Endothelial cell of umbilical vein (primary cell): ENCODE data around the gene NRDE2. TPM values are rescaled to one million over a fixed set of nuclear protein-coding genes. Genes with fewer than 3 reads are reported as not detected.

Experiments used
- BruUV-seq: library from RNA; stranded (reverse); fragments of 400-500 nt; replicated peaks from 2 replicates; lab custom pipeline; 2021; lab: Mats Ljungman, UMichigan
- CTCF ChIA-PET: fragments of 300-600, 350-600 bp; sonication (Branson Sonifier 250); formaldehyde crosslinking; loops from one replicate; lab custom pipeline; 2021; ENCODE audit warnings: antibody characterized with exemption, inconsistent platforms; lab: Charles Lee
- POLR2A ChIA-PET: fragments of 300-600, 350-600 bp; sonication (Branson Sonifier 250); formaldehyde crosslinking; loops from one replicate; lab custom pipeline; 2021; ENCODE audit warnings: antibody characterized with exemption, inconsistent platforms; lab: Charles Lee
- DNase-seq: peaks from one replicate; pipeline ENCODE4 v3.0.0-alpha.2; 2011; ENCODE audit warnings: low read depth, low spot score
- FAIRE-seq: peaks from 2 replicates; lab custom pipeline; 2011; peaks lifted over from hg19 to GRCh38; lab: Jason Lieb, UNC
- H2AFZ ChIP-seq: 2 replicates; pipeline ENCODE4 v1.6.0; 2012; ENCODE audit warnings: low read depth, low read length, control low read depth, inconsistent platforms
- H3K27ac ChIP-seq: 2 replicates; pipeline ENCODE4 v1.5.1; 2011; ENCODE audit warnings: low read depth, mild to moderate bottlenecking, control low read depth, low read length, moderate library complexity; ENCODE audit not compliant: insufficient read depth
- H3K27me3 ChIP-seq, 2 experiments: 2 replicates each; pipeline versions ENCODE4 v1.6.0 to v1.6.1; 2011; ENCODE audit warnings: low read length in 2 of 2, mixed read lengths in 1 of 2; ENCODE audit not compliant: control insufficient read depth in 2 of 2, insufficient read depth in 2 of 2
- H3K36me3 ChIP-seq, 2 experiments: 2 replicates in 1 of 2; 3 replicates in 1 of 2; pipeline ENCODE4 v1.5.1; 2011; ENCODE audit warnings: low read length in 2 of 2, mild to moderate bottlenecking in 1 of 2, moderate library complexity in 1 of 2; ENCODE audit not compliant: control insufficient read depth in 2 of 2, insufficient read depth in 2 of 2; ENCODE audit errors: extremely low read depth in 1 of 2
- H3K4me1 ChIP-seq: 3 replicates; pipeline ENCODE4 v1.5.1; 2011; ENCODE audit warnings: mild to moderate bottlenecking, low read length; ENCODE audit not compliant: control insufficient read depth, insufficient read depth; ENCODE audit errors: extremely low read depth
- H3K4me2 ChIP-seq: 2 replicates; pipeline ENCODE4 v1.6.1; 2011; ENCODE audit warnings: low read length, control low read depth, mixed read lengths; ENCODE audit not compliant: insufficient read depth
- H3K4me3 ChIP-seq, 3 experiments: fragments of 200-600 bp in 1 of 3; sonication (generic), shearing (Covaris generic) in 1 of 3; replicated peaks in 1 of 3; 2 replicates each; pipeline ENCODE4 v1.5.1; 2011 to 2016; ENCODE audit warnings: control low read depth in 3 of 3, low read length in 3 of 3, mild to moderate bottlenecking in 2 of 3, inconsistent platforms in 1 of 3, low read depth in 1 of 3, moderate library complexity in 1 of 3; ENCODE audit not compliant: insufficient read depth in 1 of 3
- H3K79me2 ChIP-seq: 2 replicates; pipeline ENCODE4 v1.6.0; 2012; ENCODE audit warnings: low read length, inconsistent platforms; ENCODE audit not compliant: control insufficient read depth, insufficient read depth
- H3K9ac ChIP-seq: replicated peaks from 2 replicates; pipeline ENCODE3; 2011; ENCODE audit warnings: low read length, control low read depth; ENCODE audit not compliant: insufficient read depth; ENCODE audit errors: extremely low read depth
- H3K9me1 ChIP-seq: replicated peaks from 3 replicates; pipeline ENCODE4 v1.6.0; 2011; ENCODE audit warnings: mild to moderate bottlenecking, low read length; ENCODE audit not compliant: control insufficient read depth, insufficient read depth; ENCODE audit errors: extremely low read depth
- H3K9me3 ChIP-seq: replicated peaks from 2 replicates; pipeline ENCODE4 v1.5.1; 2012; ENCODE audit warnings: low read length, inconsistent platforms; ENCODE audit not compliant: control insufficient read depth, insufficient read depth
- H4K20me1 ChIP-seq: replicated peaks from 2 replicates; pipeline ENCODE3; 2011; ENCODE audit warnings: mild to moderate bottlenecking, low read length; ENCODE audit not compliant: control insufficient read depth, insufficient read depth; ENCODE audit errors: extremely low read depth
- EZH2 ChIP-seq: IDR thresholded peaks from 2 replicates; pipeline ENCODE4 v1.6.1; 2012; ENCODE audit warnings: borderline replicate concordance, low read depth, mild to moderate bottlenecking, moderate library complexity, low read length, inconsistent platforms; ENCODE audit not compliant: severe bottlenecking
- FOS ChIP-seq: IDR thresholded peaks from 2 replicates; pipeline ENCODE4 v1.6.1; 2011; ENCODE audit warnings: mild to moderate bottlenecking, low read length, moderate library complexity, borderline replicate concordance; ENCODE audit not compliant: insufficient read depth
- GATA2 ChIP-seq: IDR thresholded peaks from 2 replicates; pipeline ENCODE4 v1.7.0; 2011; ENCODE audit warnings: low read depth, mild to moderate bottlenecking, moderate library complexity, mixed read lengths, low read length; ENCODE audit not compliant: insufficient read length, insufficient read depth
- JUN ChIP-seq: IDR thresholded peaks from 2 replicates; pipeline ENCODE4 v1.6.1; 2011; ENCODE audit warnings: borderline replicate concordance, low read depth; ENCODE audit not compliant: insufficient read length, insufficient read depth
- MYC ChIP-seq: IDR thresholded peaks from one replicate; pipeline ENCODE4 v1.6.1; 2011; ENCODE audit warnings: mild to moderate bottlenecking, low read depth, low read length
- POLR2A ChIP-seq: IDR thresholded peaks from 2 replicates; pipeline ENCODE4 v1.6.1; 2012; ENCODE audit warnings: low read depth, mild to moderate bottlenecking, control low read depth, low read length
- POLR2AphosphoS5 ChIP-seq: IDR thresholded peaks from 2 replicates; pipeline ENCODE4 v1.6.1; 2012; ENCODE audit warnings: low read depth, mild to moderate bottlenecking, control low read depth, low read length, moderate library complexity; ENCODE audit not compliant: insufficient read depth
- dilution Hi-C: fragments of 300-500 bp; cut with MboI; formaldehyde crosslinking; loops from one replicate; pipeline ENCODE4 v1.15.0; 2019; ENCODE audit warnings: low sequenced_read_pairs; ENCODE audit not compliant: extremely low pct_ligation_motif_present
- intact Hi-C: fragments of 100-400 bp; cut with micrococcal nuclease; formaldehyde crosslinking; loops from one replicate; pipeline ENCODE4 v1.10.0; 2022
- polyA plus RNA-seq, 4 experiments: library from polyadenylated mRNA; depleted of rRNA in 3 of 4; stranded (reverse) in 3 of 4; unstranded in 1 of 4; fragments of >200 nt; gene quantifications; 2 replicates each; pipeline versions ENCODE4 v1.2.1 to v1.2.3, GENCODE V29; 2011 to 2012; ENCODE audit warnings: missing spikeins in 1 of 4
- total RNA-seq: library from RNA; stranded (reverse); gene quantifications from 2 replicates; pipeline ENCODE4 v1.2.3, GENCODE V29; 2021
- TF ChIP-seq, protein P1 (sequence below), 2 donors: IDR thresholded peaks; 1 replicate in 1 of 2; 2 replicates in 1 of 2; pipeline ENCODE4 v1.5.1; 2011; ENCODE audit warnings: low read length in 2 of 2, mild to moderate bottlenecking in 2 of 2, moderate library complexity in 2 of 2, control low read depth in 1 of 2, inconsistent platforms in 1 of 2, low read depth in 1 of 2; ENCODE audit not compliant: insufficient read depth in 1 of 2; ENCODE audit errors: extremely low read depth in 1 of 2
- TF ChIP-seq, protein P2 (sequence below): IDR thresholded peaks from 2 replicates; pipeline ENCODE4 v1.6.1; 2011; ENCODE audit not compliant: insufficient read depth, insufficient read length

The NRDE2 gene
- total and polyA plus RNA-seq, 2 donors (not counting 3 experiments of a cell fraction or from before 2014, with no cell fraction given), result 8.5 to 22.1 TPM

- FAIRE-seq (no peak), DNase-seq (no peak)
- TF ChIP-seq JUN (no peak), GATA2 (no peak), POLR2AphosphoS5 (no peak), EZH2 (no peak), FOS (no peak), POLR2A (no peak), MYC (no peak)
- TF ChIP-seq, protein P1, sequence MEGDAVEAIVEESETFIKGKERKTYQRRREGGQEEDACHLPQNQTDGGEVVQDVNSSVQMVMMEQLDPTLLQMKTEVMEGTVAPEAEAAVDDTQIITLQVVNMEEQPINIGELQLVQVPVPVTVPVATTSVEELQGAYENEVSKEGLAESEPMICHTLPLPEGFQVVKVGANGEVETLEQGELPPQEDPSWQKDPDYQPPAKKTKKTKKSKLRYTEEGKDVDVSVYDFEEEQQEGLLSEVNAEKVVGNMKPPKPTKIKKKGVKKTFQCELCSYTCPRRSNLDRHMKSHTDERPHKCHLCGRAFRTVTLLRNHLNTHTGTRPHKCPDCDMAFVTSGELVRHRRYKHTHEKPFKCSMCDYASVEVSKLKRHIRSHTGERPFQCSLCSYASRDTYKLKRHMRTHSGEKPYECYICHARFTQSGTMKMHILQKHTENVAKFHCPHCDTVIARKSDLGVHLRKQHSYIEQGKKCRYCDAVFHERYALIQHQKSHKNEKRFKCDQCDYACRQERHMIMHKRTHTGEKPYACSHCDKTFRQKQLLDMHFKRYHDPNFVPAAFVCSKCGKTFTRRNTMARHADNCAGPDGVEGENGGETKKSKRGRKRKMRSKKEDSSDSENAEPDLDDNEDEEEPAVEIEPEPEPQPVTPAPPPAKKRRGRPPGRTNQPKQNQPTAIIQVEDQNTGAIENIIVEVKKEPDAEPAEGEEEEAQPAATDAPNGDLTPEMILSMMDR (IDR thresholded peaks at IDR 0.05; ENCODE audit: extremely low read depth in 1 of 2, insufficient read depth in 1 of 2, low read depth in 1 of 2, low read length in 2 of 2), result no peak
- TF ChIP-seq, protein P2, sequence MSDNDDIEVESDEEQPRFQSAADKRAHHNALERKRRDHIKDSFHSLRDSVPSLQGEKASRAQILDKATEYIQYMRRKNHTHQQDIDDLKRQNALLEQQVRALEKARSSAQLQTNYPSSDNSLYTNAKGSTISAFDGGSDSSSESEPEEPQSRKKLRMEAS, result no peak
- Histone ChIP-seq H3K9me1 (no peaks in the 10 kb centered on the region), H3K9me3 (no peaks in the 10 kb centered on the region), H3K4me1 (no peaks in the 10 kb centered on the region), H4K20me1 (no peaks in the 10 kb centered on the region), H3K27me3 (peaks cover 5 to 7% of the 10 kb centered on the region in 2 experiments), H3K27ac (no peak overlapping the region), H3K4me3 (no peak overlapping the region), H3K4me2 (no peak overlapping the region), H2AFZ (no peak overlapping the region), H3K9ac (no peak overlapping the region), H3K36me3 (no peaks in the 10 kb centered on the region), H3K79me2 (no peaks in the 10 kb centered on the region)
- dilution Hi-C loops, result no loop called here
- intact Hi-C loops, result loop anchor here (1.0 kb wide), 1 partner anchor 7 kb away; no protein-coding TSS in a partner anchor
- CTCF ChIA-PET, result interaction anchor here (1.8 kb wide), 1 partner anchor 54 kb away, joined by 4 read pairs; no protein-coding TSS in a partner anchor
- POLR2A ChIA-PET, result no interaction called here
- no TSS peak for BruUV-seq
These were observed 24.1 kb upstream of the NRDE2 start for GRCh38 chr14:90355540-90356518.
